ENCODE results near the gene PIEZO2. TPM values are rescaled to one million over a fixed set of nuclear protein-coding genes. Genes with fewer than 3 reads are reported as not detected.
"Not testable (repeated sequence)": the region's sequence is repeated elsewhere in the genome, so short reads cannot be mapped to it uniquely, and the experiment has no call there.

The PIEZO2 gene
- total RNA-seq, 1 experiment from 2014 or later = 11.1 TPM

- no peaks in the 10 kb centered on the region for H3K9me3 ChIP-seq
- DNase-seq = no peak
- no peaks in the 10 kb centered on the region for H3K27me3 ChIP-seq
- H3K36me3 ChIP-seq = peaks cover 42% of the 10 kb centered on the region
- H3K4me3 ChIP-seq = no peak overlapping the region
These were observed 297.5 kb downstream of the PIEZO2 start for GRCh38 chr18:10851824-10852319.

GRCh38 chr18:10850840-10851239 is 298.5 kb downstream of the PIEZO2 start:
- Histone ChIP-seq H3K27me3 (no peaks in the 10 kb centered on the region), H3K36me3 (peaks cover 32% of the 10 kb centered on the region), H3K9me3 (no peaks in the 10 kb centered on the region), H3K4me3 (no peak overlapping the region)
- DNase-seq = no peak

GRCh38 chr18:10850216-10850615 is 299.2 kb downstream of the PIEZO2 start:
- no peak for DNase-seq
- Histone ChIP-seq H3K27me3 (no peaks in the 10 kb centered on the region), H3K9me3 (no peaks in the 10 kb centered on the region), H3K36me3 (peaks cover 35% of the 10 kb centered on the region), H3K4me3 (no peak overlapping the region)

DNA sequence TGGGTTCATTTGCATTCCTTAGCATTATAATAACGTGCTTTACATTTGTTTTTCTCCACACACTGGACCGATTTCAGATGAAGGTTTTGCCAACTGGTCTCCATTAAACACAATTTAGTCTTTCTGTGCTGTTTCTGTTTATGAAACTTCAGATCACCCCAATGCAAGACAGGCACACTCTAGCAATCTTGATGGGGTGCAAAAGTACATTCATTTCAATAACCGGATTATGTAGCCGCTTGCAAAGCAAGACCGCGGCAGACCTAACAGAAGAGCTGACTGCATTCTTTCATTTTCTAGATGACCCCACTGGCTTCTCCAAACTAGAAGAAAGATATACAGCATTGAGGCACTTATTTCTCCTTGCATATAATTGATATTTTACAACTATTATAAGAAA is 301.5 kb downstream of the PIEZO2 start:
- no peaks in the 10 kb centered on the region for H3K9me3 ChIP-seq

DNA sequence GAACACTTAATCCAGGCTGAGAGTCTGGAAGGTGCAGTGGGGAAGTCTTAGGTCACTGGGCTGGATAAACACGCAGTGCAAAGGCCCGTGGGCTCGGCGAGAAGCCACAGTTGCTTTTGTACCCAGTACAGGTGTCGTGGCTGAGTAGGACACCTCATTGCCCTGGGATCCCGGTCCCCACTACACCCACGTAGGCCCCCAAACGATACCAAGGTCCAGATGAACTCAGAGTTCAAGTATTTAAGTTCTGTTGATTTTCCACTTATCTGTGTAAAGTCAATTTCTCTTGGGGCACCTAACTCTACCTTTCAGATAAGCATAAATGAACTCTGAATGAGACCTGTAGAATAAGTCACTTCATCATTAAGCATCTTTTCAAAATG is 302.0 kb downstream of the PIEZO2 start:
- no peak overlapping the region for H3K4me3 ChIP-seq
- H3K36me3 ChIP-seq = peaks cover 32% of the 10 kb centered on the region
- no peak for DNase-seq
- no peaks in the 10 kb centered on the region for H3K27me3 ChIP-seq
- H3K9me3 ChIP-seq = 0 out of 2 replicates have a peak, but pooled peaks cover 2% of the 10 kb centered on the region

More for the DNA sequence above, 301.5 kb downstream of the PIEZO2 start:
- Histone ChIP-seq H3K27me3 (no peaks in the 10 kb centered on the region), H3K4me3 (no peak overlapping the region), H3K36me3 (peaks cover 27% of the 10 kb centered on the region)
- no peak for DNase-seq

GRCh38 chr18:10846657-10847407 is 302.5 kb downstream of the PIEZO2 start:
- DNase-seq = no peak
- Histone ChIP-seq H3K36me3 (peaks cover 36% of the 10 kb centered on the region), H3K9me3 (0 out of 2 replicates have a peak, but pooled peaks cover 2% of the 10 kb centered on the region), H3K4me3 (no peak overlapping the region), H3K27me3 (no peaks in the 10 kb centered on the region)

DNA sequence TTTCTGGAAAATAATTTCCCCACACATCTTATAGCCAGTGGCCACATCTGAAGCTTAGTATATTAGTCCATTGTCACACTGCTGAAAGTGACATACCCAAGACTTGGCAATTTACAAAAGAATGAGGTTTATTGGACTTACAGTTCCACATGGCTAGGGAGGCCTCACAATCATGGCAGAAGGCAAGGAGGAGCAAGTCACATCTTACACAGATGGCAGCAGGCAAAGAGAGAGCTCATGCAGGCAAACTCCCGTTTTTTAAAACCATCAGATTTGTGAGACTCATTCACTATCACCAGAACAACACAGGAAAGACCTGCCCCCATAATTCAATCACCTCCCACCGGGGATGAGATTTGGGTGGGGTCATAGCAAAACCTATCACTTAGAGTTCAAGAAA is 303.3 kb downstream of the PIEZO2 start:
- peaks cover 42% of the 10 kb centered on the region for H3K36me3 ChIP-seq
- not testable (repeated sequence) for DNase-seq, H3K27me3 ChIP-seq, H3K4me3 ChIP-seq, H3K9me3 ChIP-seq

- Histone ChIP-seq H3K27me3 (no peaks in the 10 kb centered on the region), H3K36me3 (peaks cover 39% of the 10 kb centered on the region), H3K4me3 (no peak overlapping the region), H3K9me3 (0 out of 2 replicates have a peak, but pooled peaks cover 2% of the 10 kb centered on the region)
- DNase-seq = no peak
These were observed 305.8 kb downstream of the PIEZO2 start for GRCh38 chr18:10843565-10843964.

GRCh38 chr18:10842861-10843260 is 306.5 kb downstream of the PIEZO2 start:
- DNase-seq = no peak
- no peaks in the 10 kb centered on the region for H3K27me3 ChIP-seq
- peaks cover 46% of the 10 kb centered on the region for H3K36me3 ChIP-seq
- H3K9me3 ChIP-seq = 0 out of 2 replicates have a peak, but pooled peaks cover 2% of the 10 kb centered on the region
- no peak overlapping the region for H3K4me3 ChIP-seq

DNA sequence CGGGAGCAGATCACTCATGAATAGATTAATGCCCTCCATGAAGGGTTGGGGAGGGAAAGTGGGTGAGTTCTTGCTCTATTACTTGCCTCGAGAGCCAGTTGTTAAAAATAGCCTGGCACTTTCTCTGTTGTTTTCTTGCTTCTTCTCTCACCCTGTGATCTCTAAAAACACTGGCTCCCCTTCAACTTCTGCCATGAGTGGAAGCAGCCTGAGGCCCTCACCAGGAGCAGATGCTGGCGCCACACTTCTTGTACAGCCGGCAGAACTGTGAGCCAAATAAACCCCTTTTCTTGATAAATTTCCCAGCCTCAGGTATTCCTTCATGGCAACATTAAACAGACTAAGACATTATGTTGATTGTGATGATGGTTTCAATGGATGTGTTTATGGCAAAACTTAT is 307.0 kb downstream of the PIEZO2 start:
- no peak for DNase-seq
- Histone ChIP-seq H3K36me3 (peaks cover 47% of the 10 kb centered on the region), H3K4me3 (no peak overlapping the region), H3K27me3 (no peaks in the 10 kb centered on the region), H3K9me3 (0 out of 2 replicates have a peak, but pooled peaks cover 2% of the 10 kb centered on the region)

GRCh38 chr18:10841203-10841602 is 308.2 kb downstream of the PIEZO2 start:
- no peak for DNase-seq

DNA sequence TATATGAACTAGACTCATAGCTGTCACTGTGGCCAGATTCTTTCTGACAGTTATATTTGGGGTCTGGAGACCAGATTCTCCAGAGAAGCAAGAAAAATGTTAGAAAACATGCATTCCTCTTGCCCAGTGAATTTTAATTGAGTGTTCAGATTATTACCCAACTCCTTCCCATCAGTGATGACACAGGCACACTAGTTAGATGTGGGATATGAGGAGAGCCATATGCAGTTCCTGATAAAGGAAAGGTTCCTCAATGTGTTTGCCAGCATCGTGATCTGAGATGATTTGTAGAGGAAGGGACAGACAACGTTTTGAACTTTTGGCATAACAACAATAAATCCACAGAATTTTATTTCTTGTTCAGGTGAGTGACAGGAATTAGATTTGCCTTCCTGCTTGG is 308.6 kb downstream of the PIEZO2 start:
- no peak for DNase-seq
- H3K4me3 ChIP-seq = no peak overlapping the region

More at GRCh38 chr18:10841203-10841602, 308.2 kb downstream of the PIEZO2 start:
- Histone ChIP-seq H3K9me3 (0 out of 2 replicates have a peak, but pooled peaks cover 2% of the 10 kb centered on the region), H3K36me3 (peaks cover 53% of the 10 kb centered on the region), H3K4me3 (no peak overlapping the region), H3K27me3 (no peaks in the 10 kb centered on the region)

DNA sequence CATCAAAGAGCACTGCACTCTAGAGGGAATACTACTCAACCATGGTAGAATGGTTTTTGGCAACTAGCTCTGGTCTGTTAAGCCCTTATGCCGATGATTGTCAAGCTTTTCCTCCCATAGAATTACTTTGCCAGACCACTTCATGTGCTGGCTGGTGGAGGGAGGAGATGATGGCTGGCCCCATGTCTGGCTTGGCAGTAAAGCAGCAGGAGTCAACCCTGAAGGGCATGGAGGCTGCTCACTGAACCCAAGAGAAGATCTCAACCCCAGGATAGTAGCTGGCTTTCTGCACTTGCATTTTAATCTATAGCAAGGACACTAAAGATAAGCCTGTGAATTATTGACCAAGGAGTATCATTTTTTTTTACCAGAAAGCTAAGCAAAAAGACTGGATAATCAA is 309.9 kb downstream of the PIEZO2 start:
- Histone ChIP-seq H3K27me3 (no peaks in the 10 kb centered on the region), H3K4me3 (no peak overlapping the region), H3K9me3 (0 out of 2 replicates have a peak, but pooled peaks cover 2% of the 10 kb centered on the region), H3K36me3 (peaks cover 48% of the 10 kb centered on the region)
- DNase-seq = no peak

More for the DNA sequence above, 308.6 kb downstream of the PIEZO2 start:
- Histone ChIP-seq H3K9me3 (0 out of 2 replicates have a peak, but pooled peaks cover 2% of the 10 kb centered on the region), H3K36me3 (peaks cover 53% of the 10 kb centered on the region), H3K27me3 (no peaks in the 10 kb centered on the region)

DNA sequence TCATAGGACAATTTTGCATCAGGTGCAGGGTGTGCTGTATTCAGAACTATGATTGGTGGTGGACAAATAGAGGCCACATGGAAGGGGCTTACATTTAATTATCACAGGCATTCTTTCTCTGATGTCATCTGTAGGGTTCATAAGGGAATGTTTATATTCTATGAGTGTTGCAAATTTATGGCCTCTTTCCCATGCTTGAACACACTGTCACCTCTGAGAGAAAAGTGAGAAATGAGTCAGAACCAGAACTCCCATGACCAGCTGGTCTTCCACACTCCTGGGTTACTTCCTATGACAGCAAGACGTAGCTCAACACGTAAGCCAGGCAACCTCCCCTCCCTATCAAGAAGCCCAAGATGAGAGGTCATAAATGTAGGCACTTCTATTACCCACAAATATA is 310.8 kb downstream of the PIEZO2 start:
- Histone ChIP-seq H3K27me3 (no peaks in the 10 kb centered on the region), H3K4me3 (no peak overlapping the region), H3K9me3 (0 out of 2 replicates have a peak, but pooled peaks cover 2% of the 10 kb centered on the region), H3K36me3 (peaks cover 40% of the 10 kb centered on the region)
- no peak for DNase-seq

GRCh38 chr18:10834128-10834815 is 315.1 kb downstream of the PIEZO2 start:
- H3K27me3 ChIP-seq = no peaks in the 10 kb centered on the region
- no peak overlapping the region for H3K4me3 ChIP-seq
- no peaks in the 10 kb centered on the region for H3K9me3 ChIP-seq
- DNase-seq = no peak
- H3K36me3 ChIP-seq = peaks cover 17% of the 10 kb centered on the region

DNA sequence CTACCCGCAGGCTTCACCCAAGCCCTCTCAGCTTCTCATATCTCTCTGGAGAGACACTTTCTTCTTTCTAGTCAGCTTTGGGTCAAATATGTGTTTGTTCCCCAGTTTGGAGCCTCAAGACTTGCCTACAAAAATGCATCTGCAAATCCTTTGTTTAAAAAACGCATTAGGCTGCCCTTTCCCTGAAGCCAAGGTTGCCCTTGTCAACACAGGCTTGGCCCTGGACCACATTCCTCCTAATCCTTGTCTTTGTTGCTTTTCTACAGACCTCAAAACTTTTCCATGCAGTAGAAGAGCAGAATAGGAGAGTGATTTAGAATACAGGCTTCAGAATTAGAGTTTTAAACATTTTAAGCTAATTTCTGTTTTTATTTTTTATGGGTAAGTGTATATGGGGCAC is 315.7 kb downstream of the PIEZO2 start:
- peaks cover 20% of the 10 kb centered on the region for H3K36me3 ChIP-seq
- H3K9me3 ChIP-seq = no peaks in the 10 kb centered on the region
- no peak for DNase-seq
- H3K4me3 ChIP-seq = no peak overlapping the region
- no peaks in the 10 kb centered on the region for H3K27me3 ChIP-seq

GRCh38 chr18:10826400-10826799 is 323.0 kb downstream of the PIEZO2 start:
- Histone ChIP-seq H3K9me3 (no peaks in the 10 kb centered on the region), H3K27me3 (no peaks in the 10 kb centered on the region), H3K4me3 (no peak overlapping the region), H3K36me3 (peaks cover 15% of the 10 kb centered on the region)
- no peak for DNase-seq

Measured in MG63 (cell line).